Measurements from ENCODE around the gene HBS1L.

HBS1L gene

DNA sequence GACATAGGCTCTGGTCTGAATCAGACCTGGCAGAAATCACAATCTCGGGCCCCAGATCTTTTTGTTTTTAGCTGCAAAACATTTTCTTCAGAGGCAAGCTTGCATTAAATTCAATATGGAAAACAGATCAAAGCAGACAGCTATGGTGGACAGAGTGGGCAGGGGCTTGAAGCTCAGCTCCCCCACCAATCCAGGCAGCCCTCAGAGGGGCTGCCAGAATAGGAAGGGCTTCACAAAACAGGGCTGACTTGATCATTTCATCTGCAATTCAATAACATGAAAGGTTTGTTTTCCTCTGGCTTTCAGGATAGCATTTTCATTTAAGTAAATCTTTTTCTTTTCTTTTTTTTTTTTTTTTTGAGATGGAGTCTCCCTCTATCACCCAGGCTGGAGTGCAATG, 55.5 kb downstream of the HBS1L start:
- Histone ChIP-seq H3K4me3 (ENCODE audit: low read depth in 1 of 2, low read length in 1 of 2) (no peak overlapping the region), H3K27me3 (no peaks in the 10 kb centered on the region), H3K9me3 (no peaks in the 10 kb centered on the region), H3K36me3 (peaks cover 31% of the 10 kb centered on the region), H3K27ac (no peak overlapping the region), H3K4me1 (ENCODE audit: control insufficient read depth in 1 of 2, insufficient read depth in 1 of 2, low read depth in 1 of 2, low read length in 1 of 2) (no peaks in the 10 kb centered on the region)
- TF ChIP-seq CTCF (IDR thresholded peaks at IDR 0.05): no peak

DNA sequence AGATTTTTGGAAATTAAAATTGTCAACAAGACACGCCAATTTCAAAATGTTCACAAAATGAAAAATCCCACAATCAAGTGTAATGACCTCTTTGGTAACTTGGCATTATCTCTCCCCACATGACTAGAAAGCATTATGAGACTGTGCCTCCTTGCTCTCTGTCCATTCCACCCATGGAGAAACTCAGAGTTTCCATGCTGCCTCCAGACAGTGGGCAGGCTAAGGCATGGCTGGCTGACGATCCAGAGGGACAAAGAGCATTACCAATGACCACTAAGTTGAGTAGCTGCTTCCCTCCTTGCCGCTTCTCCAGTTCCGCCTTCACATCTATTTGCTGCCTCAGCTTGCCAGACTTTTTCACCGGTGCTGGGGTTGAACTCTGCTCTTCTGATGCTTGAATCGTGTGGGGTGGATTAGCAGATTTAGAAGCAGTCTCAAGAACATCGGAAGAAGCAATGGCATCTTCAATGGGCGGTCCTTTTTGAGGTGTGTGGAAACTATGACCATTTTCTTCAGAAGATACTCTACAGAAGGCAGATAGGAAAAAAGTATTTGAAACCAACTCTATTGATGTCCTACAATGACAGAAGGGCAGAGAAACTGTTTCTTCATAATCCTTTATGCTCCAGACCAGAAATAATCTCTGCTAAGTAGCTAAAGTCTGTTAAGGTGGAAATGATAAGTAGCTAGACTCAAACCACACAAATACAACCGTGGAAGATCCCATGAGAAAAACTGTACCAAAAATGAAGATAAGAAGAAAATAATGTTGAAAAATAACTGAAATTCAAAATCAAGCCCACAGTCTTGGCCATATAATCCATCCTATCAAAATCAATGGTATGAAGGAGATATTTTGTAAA, 57.3 kb downstream of the HBS1L start:
- Histone ChIP-seq H3K4me3 (ENCODE audit: low read depth in 1 of 2, low read length in 1 of 2) (no peak overlapping the region), H3K27me3 (no peaks in the 10 kb centered on the region), H3K9me3 (no peaks in the 10 kb centered on the region), H3K4me1 (ENCODE audit: control insufficient read depth in 1 of 2, insufficient read depth in 1 of 2, low read depth in 1 of 2, low read length in 1 of 2) (no peaks in the 10 kb centered on the region), H3K27ac (no peak overlapping the region), H3K36me3 (peaks cover 44% of the 10 kb centered on the region)
- no peak for TF ChIP-seq CTCF (IDR thresholded peaks at IDR 0.05)

GRCh38 chr6:134995536-134995935, 59.1 kb downstream of the HBS1L start:
- no peak for TF ChIP-seq CTCF (IDR thresholded peaks at IDR 0.05)
- H3K4me1 ChIP-seq (ENCODE audit: control insufficient read depth in 1 of 2, insufficient read depth in 1 of 2, low read depth in 1 of 2, low read length in 1 of 2): no peaks in the 10 kb centered on the region
- no peaks in the 10 kb centered on the region for H3K27me3 ChIP-seq
- H3K36me3 ChIP-seq: peaks cover 61% of the 10 kb centered on the region
- no peak overlapping the region for H3K27ac ChIP-seq
- no peaks in the 10 kb centered on the region for H3K9me3 ChIP-seq
- H3K4me3 ChIP-seq (ENCODE audit: low read depth in 1 of 2, low read length in 1 of 2): no peak overlapping the region

- no peak overlapping the region for H3K4me3 ChIP-seq (ENCODE audit: low read depth in 1 of 2, low read length in 1 of 2)
- H3K27ac ChIP-seq: no peak overlapping the region
- TF ChIP-seq CTCF (IDR thresholded peaks at IDR 0.05): no peak
- H3K4me1 ChIP-seq (ENCODE audit: control insufficient read depth in 1 of 2, insufficient read depth in 1 of 2, low read depth in 1 of 2, low read length in 1 of 2): no peaks in the 10 kb centered on the region
- H3K9me3 ChIP-seq: no peaks in the 10 kb centered on the region
- no peaks in the 10 kb centered on the region for H3K27me3 ChIP-seq
- H3K36me3 ChIP-seq: peaks cover 72% of the 10 kb centered on the region
Measured at GRCh38 chr6:134994431-134994830, 60.2 kb downstream of the HBS1L start.

DNA sequence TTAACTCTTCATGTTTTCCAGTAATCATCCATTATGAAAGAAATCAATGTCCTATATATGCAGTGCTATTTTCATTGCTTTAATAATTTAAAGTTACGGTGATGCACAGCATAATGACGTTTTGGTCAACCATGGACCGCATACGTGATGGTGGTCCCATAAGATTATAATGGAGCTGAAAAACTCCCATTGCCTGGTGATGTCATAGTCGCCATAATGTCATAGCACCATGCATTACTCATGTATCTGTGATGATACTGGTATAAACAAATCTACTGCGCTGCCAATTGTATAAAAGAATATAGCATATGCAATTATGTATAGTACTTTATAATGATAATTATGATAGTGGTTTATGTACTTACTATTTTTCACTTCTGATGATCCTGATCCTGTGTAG, 62.5 kb downstream of the HBS1L start:
- peaks cover 0 to 8% of the 10 kb centered on the region in 2 experiments for H3K4me1 ChIP-seq (ENCODE audit: control insufficient read depth in 1 of 2, insufficient read depth in 1 of 2, low read depth in 1 of 2, low read length in 1 of 2)
- H3K9me3 ChIP-seq: no peaks in the 10 kb centered on the region
- no peak overlapping the region for H3K27ac ChIP-seq
- no peak overlapping the region for H3K4me3 ChIP-seq (ENCODE audit: low read depth in 1 of 2, low read length in 1 of 2)
- H3K36me3 ChIP-seq: peaks cover 66% of the 10 kb centered on the region
- H3K27me3 ChIP-seq: no peaks in the 10 kb centered on the region
- no peak for TF ChIP-seq CTCF (IDR thresholded peaks at IDR 0.05)
